ENCODE data around the gene CHRNA10. TPM values are rescaled to one million over a fixed set of nuclear protein-coding genes. Genes with fewer than 3 reads are reported as not detected.
"Not testable (repeated sequence)": the region's sequence is repeated elsewhere in the genome, so short reads cannot be mapped to it uniquely, and the experiment has no call there.

CHRNA10 gene
- polyA plus RNA-seq, 1 donor from 2014 or later, result 4.9 TPM

GRCh38 chr11:3660960-3661359 lies 10.2 kb downstream of the CHRNA10 start:
- Histone ChIP-seq H3K9ac (ENCODE audit: low read length) (no peak overlapping the region), H3F3A (ENCODE audit: insufficient read depth, low read length, poor library complexity, severe bottlenecking) (no peaks in the 10 kb centered on the region), H2AFZ (ENCODE audit: low read depth, low read length) (no peak overlapping the region), H3K4me2 (ENCODE audit: low read length) (no peak overlapping the region), H4K20me1 (ENCODE audit: insufficient read depth) (no peaks in the 10 kb centered on the region), H3K27me3 (ENCODE audit: insufficient read depth, low read depth, low read length) (no peaks in the 10 kb centered on the region), H3K79me2 (replicated peaks; ENCODE audit: insufficient read depth, low read length) (no peaks in the 10 kb centered on the region), H3K27ac (ENCODE audit: low read length) (no peak overlapping the region), H3K9me3 (ENCODE audit: low read length) (no peaks in the 10 kb centered on the region), H3K9me2 (ENCODE audit: insufficient read depth, low read length) (no peaks in the 10 kb centered on the region), H3K4me3 (ENCODE audit: low read length) (no peak overlapping the region), H3K36me3 (ENCODE audit: insufficient read depth, low read length) (peaks cover 4% of the 10 kb centered on the region)
- TF ChIP-seq CTCF (IDR thresholded peaks at IDR 0.05; ENCODE audit: poor library complexity, severe bottlenecking) (no peak), EZH2 (IDR thresholded peaks at IDR 0.05; ENCODE audit: borderline replicate concordance, insufficient read depth, low read length, poor library complexity, severe bottlenecking) (no peak), MXI1 (conservative IDR thresholded peaks at IDR 0.05; ENCODE audit: poor library complexity, severe bottlenecking) (no peak), SMC3 (conservative IDR thresholded peaks at IDR 0.05; ENCODE audit: poor library complexity) (no peak), RAD21 (conservative IDR thresholded peaks at IDR 0.05) (no peak)

GRCh38 chr11:3659595-3660515 lies 11.3 kb downstream of the CHRNA10 start:
- no peaks in the 10 kb centered on the region for H4K20me1 ChIP-seq (ENCODE audit: insufficient read depth)
- H3K27me3 ChIP-seq (ENCODE audit: insufficient read depth, low read depth, low read length), result no peaks in the 10 kb centered on the region
- H3K4me3 ChIP-seq (ENCODE audit: low read length), result no peak overlapping the region
- no peaks in the 10 kb centered on the region for H3K9me3 ChIP-seq (ENCODE audit: low read length)
- no peak overlapping the region for H3K27ac ChIP-seq (ENCODE audit: low read length)
- H3K79me2 ChIP-seq (replicated peaks; ENCODE audit: insufficient read depth, low read length), result no peaks in the 10 kb centered on the region
- H3K9ac ChIP-seq (ENCODE audit: low read length), result no peak overlapping the region
- H2AFZ ChIP-seq (ENCODE audit: low read depth, low read length), result no peak overlapping the region
- H3F3A ChIP-seq (ENCODE audit: insufficient read depth, low read length, poor library complexity, severe bottlenecking), result no peaks in the 10 kb centered on the region
- no peaks in the 10 kb centered on the region for H3K36me3 ChIP-seq (ENCODE audit: insufficient read depth, low read length)
- no peaks in the 10 kb centered on the region for H3K9me2 ChIP-seq (ENCODE audit: insufficient read depth, low read length)
- TF ChIP-seq POLR2AphosphoS5 (IDR thresholded peaks at IDR 0.05) (no peak), SMC3 (conservative IDR thresholded peaks at IDR 0.05; ENCODE audit: poor library complexity) (no peak)
- H3K4me2 ChIP-seq (ENCODE audit: low read length), result no peak overlapping the region

GRCh38 chr11:3658252-3658651 lies 12.9 kb downstream of the CHRNA10 start:
- Histone ChIP-seq H2AFZ (ENCODE audit: low read depth, low read length) (no peak overlapping the region), H3K4me3 (ENCODE audit: low read length) (no peak overlapping the region), H3K36me3 (ENCODE audit: insufficient read depth, low read length) (no peaks in the 10 kb centered on the region), H3K27ac (ENCODE audit: low read length) (no peak overlapping the region), H3K27me3 (ENCODE audit: insufficient read depth, low read depth, low read length) (no peaks in the 10 kb centered on the region), H3K9me3 (ENCODE audit: low read length) (no peaks in the 10 kb centered on the region), H3K9me2 (ENCODE audit: insufficient read depth, low read length) (no peaks in the 10 kb centered on the region), H4K20me1 (ENCODE audit: insufficient read depth) (no peaks in the 10 kb centered on the region), H3K9ac (ENCODE audit: low read length) (no peak overlapping the region), H3K79me2 (replicated peaks; ENCODE audit: insufficient read depth, low read length) (no peaks in the 10 kb centered on the region), H3K4me2 (ENCODE audit: low read length) (no peak overlapping the region), H3F3A (ENCODE audit: insufficient read depth, low read length, poor library complexity, severe bottlenecking) (no peaks in the 10 kb centered on the region)
- TF ChIP-seq SMC3 (conservative IDR thresholded peaks at IDR 0.05; ENCODE audit: poor library complexity) (no peak), RAD21 (conservative IDR thresholded peaks at IDR 0.05) (no peak), EZH2 (IDR thresholded peaks at IDR 0.05; ENCODE audit: borderline replicate concordance, insufficient read depth, low read length, poor library complexity, severe bottlenecking) (no peak)

- H3K79me2 ChIP-seq (replicated peaks; ENCODE audit: insufficient read depth, low read length); H3K4me3 ChIP-seq (ENCODE audit: low read length); H3K36me3 ChIP-seq (ENCODE audit: insufficient read depth, low read length); H3K4me2 ChIP-seq (ENCODE audit: low read length); H3K9ac ChIP-seq (ENCODE audit: low read length); H2AFZ ChIP-seq (ENCODE audit: low read depth, low read length); H3F3A ChIP-seq (ENCODE audit: insufficient read depth, low read length, poor library complexity, severe bottlenecking); H3K9me3 ChIP-seq (ENCODE audit: low read length); H3K27ac ChIP-seq (ENCODE audit: low read length); H4K20me1 ChIP-seq (ENCODE audit: insufficient read depth); H3K9me2 ChIP-seq (ENCODE audit: insufficient read depth, low read length); H3K27me3 ChIP-seq (ENCODE audit: insufficient read depth, low read depth, low read length): not testable (repeated sequence)
Observed at GRCh38 chr11:3657331-3657730, 13.9 kb downstream of the CHRNA10 start.
